H7 (cell line): Measurements from ENCODE around the gene TAOK1. TPM values are rescaled to one million over a fixed set of nuclear protein-coding genes. Genes with fewer than 3 reads are reported as not detected.

Experiments used
- DNase-seq: peaks from one replicate; pipeline ENCODE4 v3.0.0; 2012
- H3K27me3 ChIP-seq: 2 replicates; pipeline ENCODE4 v1.6.0; 2011; ENCODE audit warnings: mild to moderate bottlenecking, low read length; ENCODE audit not compliant: control insufficient read depth, insufficient read depth
- H3K36me3 ChIP-seq: replicated peaks from 2 replicates; pipeline ENCODE4 v1.5.1; 2011; ENCODE audit warnings: low read length; ENCODE audit not compliant: control insufficient read depth, insufficient read depth
- H3K4me3 ChIP-seq: 2 replicates; pipeline ENCODE4 v1.5.1; 2011; ENCODE audit warnings: low read depth, mild to moderate bottlenecking, control low read depth, low read length, moderate library complexity; ENCODE audit not compliant: insufficient read depth
- total RNA-seq: library from RNA; depleted of rRNA; stranded (reverse); fragments of >200 nt; shearing (Covaris generic); gene quantifications from 2 replicates; pipeline ENCODE4 v1.2.3, GENCODE V29; 2014

The TAOK1 gene
- total RNA-seq, 1 experiment from 2014 or later: 27.4 TPM

- Histone ChIP-seq H3K36me3 (no peaks in the 10 kb centered on the region; the same call in 1 of the 2 replicates), H3K4me3 (no peak overlapping the region), H3K27me3 (no peaks in the 10 kb centered on the region)
- no peak for DNase-seq
Observed at GRCh38 chr17:29394761-29395160, 4.6 kb downstream of the TAOK1 start.

- no peak for DNase-seq
- Histone ChIP-seq H3K36me3 (no peaks in the 10 kb centered on the region; the same call in 1 of the 2 replicates), H3K4me3 (no peak overlapping the region), H3K27me3 (no peaks in the 10 kb centered on the region)
Observed at GRCh38 chr17:29396066-29396465, 5.9 kb downstream of the TAOK1 start.

GRCh38 chr17:29399634-29400033 lies 9.5 kb downstream of the TAOK1 start:
- no peak for DNase-seq

GRCh38 chr17:29400818-29401217 lies 10.7 kb downstream of the TAOK1 start:
- DNase-seq: no peak
- H3K27me3 ChIP-seq: no peaks in the 10 kb centered on the region
- no peaks in the 10 kb centered on the region; the same call in 1 of the 2 replicates for H3K36me3 ChIP-seq
- H3K4me3 ChIP-seq: no peak overlapping the region

More at GRCh38 chr17:29399634-29400033, 9.5 kb downstream of the TAOK1 start:
- Histone ChIP-seq H3K4me3 (no peak overlapping the region), H3K27me3 (no peaks in the 10 kb centered on the region), H3K36me3 (no peaks in the 10 kb centered on the region; the same call in 1 of the 2 replicates)

- Histone ChIP-seq H3K27me3 (no peaks in the 10 kb centered on the region), H3K36me3 (no peaks in the 10 kb centered on the region; the same call in 1 of the 2 replicates), H3K4me3 (no peak overlapping the region)
- DNase-seq: no peak
Observed at GRCh38 chr17:29401258-29401657, 11.1 kb downstream of the TAOK1 start.

- Histone ChIP-seq H3K27me3 (no peaks in the 10 kb centered on the region), H3K4me3 (no peak overlapping the region), H3K36me3 (no peaks in the 10 kb centered on the region)
- no peak for DNase-seq
Observed at GRCh38 chr17:29407856-29408255, 17.7 kb downstream of the TAOK1 start.

- Histone ChIP-seq H3K27me3 (no peaks in the 10 kb centered on the region), H3K4me3 (no peak overlapping the region), H3K36me3 (no peaks in the 10 kb centered on the region)
- no peak for DNase-seq
Observed at GRCh38 chr17:29409963-29410362, 19.8 kb downstream of the TAOK1 start.

- no peak overlapping the region for H3K4me3 ChIP-seq
- DNase-seq: no peak
- H3K27me3 ChIP-seq: no peaks in the 10 kb centered on the region
- no peaks in the 10 kb centered on the region for H3K36me3 ChIP-seq
Observed at GRCh38 chr17:29412780-29413565, 22.8 kb downstream of the TAOK1 start.

- Histone ChIP-seq H3K4me3 (no peak overlapping the region), H3K36me3 (no peaks in the 10 kb centered on the region), H3K27me3 (no peaks in the 10 kb centered on the region)
- DNase-seq: no peak
Observed at GRCh38 chr17:29420128-29420527, 30.0 kb downstream of the TAOK1 start.

GRCh38 chr17:29430275-29430674 lies 40.1 kb downstream of the TAOK1 start:
- no peak for DNase-seq
- Histone ChIP-seq H3K27me3 (no peaks in the 10 kb centered on the region), H3K4me3 (no peak overlapping the region), H3K36me3 (no peaks in the 10 kb centered on the region)

- no peaks in the 10 kb centered on the region for H3K27me3 ChIP-seq
- DNase-seq: no peak
- H3K4me3 ChIP-seq: no peak overlapping the region
- no peaks in the 10 kb centered on the region for H3K36me3 ChIP-seq
Observed at GRCh38 chr17:29433541-29433940, 43.4 kb downstream of the TAOK1 start.

- no peaks in the 10 kb centered on the region for H3K36me3 ChIP-seq
- DNase-seq: no peak
- H3K4me3 ChIP-seq: no peak overlapping the region
- H3K27me3 ChIP-seq: no peaks in the 10 kb centered on the region
Observed at GRCh38 chr17:29434550-29434949, 44.4 kb downstream of the TAOK1 start.

GRCh38 chr17:29442451-29442850 lies 52.3 kb downstream of the TAOK1 start:
- H3K27me3 ChIP-seq: no peaks in the 10 kb centered on the region
- no peaks in the 10 kb centered on the region for H3K36me3 ChIP-seq
- no peak for DNase-seq
- no peak overlapping the region for H3K4me3 ChIP-seq

- no peak overlapping the region for H3K4me3 ChIP-seq
- no peaks in the 10 kb centered on the region for H3K27me3 ChIP-seq
- H3K36me3 ChIP-seq: no peaks in the 10 kb centered on the region
- no peak for DNase-seq
Observed at GRCh38 chr17:29443041-29443739, 53.0 kb downstream of the TAOK1 start.

GRCh38 chr17:29444589-29444988 lies 54.4 kb downstream of the TAOK1 start:
- Histone ChIP-seq H3K36me3 (no peaks in the 10 kb centered on the region), H3K27me3 (no peaks in the 10 kb centered on the region), H3K4me3 (no peak overlapping the region)
- DNase-seq: no peak
